HG03159 (cell line): Measurements from ENCODE around the gene TOMM40L.

ENCODE experiments used
- ATAC-seq: cut with Tn5 transposase; IDR thresholded peaks from one replicate; pipeline ENCODE4 v1.9.1; 2021; ENCODE audit warnings: mild to moderate bottlenecking, moderate library complexity; ENCODE audit not compliant: unreplicated experiment

TOMM40L gene

DNA sequence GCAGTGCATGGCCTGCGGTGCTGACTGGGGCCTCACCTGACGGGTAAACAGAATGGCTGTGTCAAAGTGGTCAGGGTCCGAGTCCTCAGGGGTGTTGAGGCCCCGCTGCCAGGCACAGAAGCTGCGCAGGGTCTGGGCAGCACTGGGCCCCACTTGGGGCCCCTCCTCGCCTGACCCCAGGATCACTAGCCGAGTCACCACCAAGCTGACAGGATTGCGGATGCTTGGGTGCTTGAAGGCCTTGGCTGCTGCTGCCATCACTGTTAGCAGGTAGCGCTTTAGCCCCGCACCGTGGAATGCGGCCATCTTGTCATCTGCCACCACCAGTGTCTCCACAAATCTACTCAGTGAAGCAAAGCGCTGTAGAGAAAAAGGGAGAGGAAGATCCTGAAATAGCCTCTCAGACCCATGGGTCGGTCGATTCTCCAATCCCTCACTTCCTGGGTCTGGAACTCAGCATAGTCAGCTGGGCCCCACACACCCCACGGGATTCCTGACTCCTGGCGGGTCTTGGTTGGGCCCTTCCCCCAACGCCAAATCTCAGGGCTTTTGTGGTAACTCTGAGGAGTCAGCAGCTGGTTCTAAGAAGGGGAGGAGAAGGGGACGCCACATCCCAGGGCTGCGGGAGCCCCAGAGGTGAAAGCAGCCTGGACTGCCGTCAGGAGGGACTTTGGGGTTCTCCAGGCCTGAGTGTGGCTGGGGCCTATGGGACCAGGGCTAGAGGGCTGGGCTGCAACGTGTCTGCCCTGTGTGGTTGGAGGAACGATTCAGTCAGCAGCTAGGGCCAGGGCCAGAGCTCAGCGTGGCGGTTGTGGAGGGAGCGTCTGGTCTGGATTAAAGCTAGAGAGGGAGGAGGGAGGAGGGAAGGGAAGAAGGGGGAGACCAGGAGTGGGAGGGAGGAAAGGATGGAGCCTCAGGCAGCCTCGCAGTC, 29.1 kb upstream of the TOMM40L start:
- ATAC-seq = no peak

DNA sequence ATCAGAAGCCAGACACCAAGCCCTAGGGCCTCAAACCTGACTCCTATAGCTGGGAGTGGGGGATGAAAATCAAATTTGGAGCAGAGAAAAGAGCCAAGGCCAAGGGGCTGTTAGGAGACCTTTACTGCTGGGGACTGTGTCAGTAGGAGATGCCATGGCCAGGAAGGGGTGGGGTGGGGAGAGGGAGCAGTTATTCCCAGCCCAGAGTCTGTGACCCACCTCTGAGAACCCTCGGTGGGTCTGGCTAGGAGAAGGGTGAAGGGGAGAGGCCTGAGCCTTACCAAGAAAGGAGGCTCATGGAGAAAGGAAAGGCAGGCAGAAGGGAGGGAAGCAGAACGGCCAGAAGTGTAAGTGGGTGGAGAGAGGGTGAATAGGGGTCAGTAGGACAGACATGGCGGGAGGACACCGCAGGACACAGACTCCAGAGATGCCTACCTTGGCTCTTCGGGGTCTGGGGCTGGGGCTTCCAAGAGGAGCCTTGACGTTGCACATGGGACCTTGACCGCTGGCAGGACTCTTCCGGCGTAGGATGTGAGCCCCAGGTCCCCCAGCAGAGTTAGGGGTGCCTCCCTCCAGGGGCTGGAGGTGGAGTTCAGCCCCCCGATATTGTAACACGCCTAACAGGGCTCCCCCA, 28.2 kb upstream of the TOMM40L start:
- ATAC-seq = no peak

DNA sequence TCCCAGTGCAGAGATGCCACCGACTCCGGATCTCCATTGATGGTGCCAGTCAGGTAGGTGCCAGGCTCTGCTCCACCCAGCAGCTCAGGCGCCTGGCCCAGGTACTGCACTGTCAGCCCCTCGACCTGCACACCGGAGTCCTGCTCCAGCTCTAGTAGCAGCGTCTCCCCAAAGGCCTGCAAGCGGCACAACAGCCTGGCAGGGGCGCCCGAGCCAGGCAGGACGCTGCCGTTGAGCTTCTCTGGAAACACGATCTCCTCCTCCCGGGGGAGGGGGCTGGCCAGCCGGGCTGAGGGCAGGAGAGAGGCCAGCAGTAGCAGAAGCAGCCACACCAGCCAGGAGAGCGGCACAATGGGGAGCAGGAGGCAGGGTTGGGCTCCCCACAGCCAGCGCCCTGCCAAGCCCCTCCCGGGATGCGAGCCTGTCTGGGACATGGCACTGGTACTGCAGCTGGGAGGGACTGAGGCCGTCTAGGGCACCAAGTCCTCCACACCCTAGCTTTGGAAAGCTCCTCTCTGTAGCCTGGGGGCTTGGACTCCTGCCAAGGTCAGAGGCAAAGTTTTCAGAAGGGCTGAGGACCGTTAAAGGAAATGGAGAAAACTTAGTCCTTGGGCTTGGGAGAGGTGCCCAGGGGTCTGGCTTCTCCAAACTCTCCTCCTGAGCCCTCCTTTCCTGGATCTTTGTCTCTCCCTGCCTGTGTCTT, 27.5 kb upstream of the TOMM40L start:
- no peak for ATAC-seq

DNA sequence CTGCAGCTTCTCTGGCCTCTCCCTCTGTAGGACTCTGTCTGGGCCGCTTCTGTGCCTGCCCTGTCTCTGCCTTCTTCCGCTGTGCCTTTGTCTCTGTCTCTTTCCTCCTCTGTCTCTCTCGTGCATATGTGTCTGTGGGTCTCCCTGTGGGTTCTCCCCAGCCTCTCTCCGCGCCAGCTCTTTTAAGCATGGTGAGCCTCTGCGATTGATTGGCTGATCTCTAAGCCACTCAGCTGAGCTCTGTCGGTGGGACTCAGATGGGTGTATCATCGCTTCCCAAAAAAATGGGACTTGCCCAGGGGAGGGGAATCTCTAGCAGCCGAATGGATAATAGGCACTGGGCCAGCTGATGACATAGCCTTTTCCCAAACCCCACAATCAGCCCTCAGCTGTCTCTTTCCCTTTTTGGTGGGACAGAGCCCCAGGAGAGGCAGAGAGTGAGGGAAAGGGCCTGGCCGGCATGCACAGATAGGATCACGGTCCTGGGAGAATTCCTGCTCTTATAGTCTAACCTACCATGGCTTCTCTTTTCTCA, 26.9 kb upstream of the TOMM40L start, which contains the start of gene ADAMTS4:
Gene ADAMTS4 (minus strand): TSS at position 158 of the 535 bp plus-strand sequence. CDS start 427 bp downstream, outside the sequence.
- ATAC-seq = no peak

DNA sequence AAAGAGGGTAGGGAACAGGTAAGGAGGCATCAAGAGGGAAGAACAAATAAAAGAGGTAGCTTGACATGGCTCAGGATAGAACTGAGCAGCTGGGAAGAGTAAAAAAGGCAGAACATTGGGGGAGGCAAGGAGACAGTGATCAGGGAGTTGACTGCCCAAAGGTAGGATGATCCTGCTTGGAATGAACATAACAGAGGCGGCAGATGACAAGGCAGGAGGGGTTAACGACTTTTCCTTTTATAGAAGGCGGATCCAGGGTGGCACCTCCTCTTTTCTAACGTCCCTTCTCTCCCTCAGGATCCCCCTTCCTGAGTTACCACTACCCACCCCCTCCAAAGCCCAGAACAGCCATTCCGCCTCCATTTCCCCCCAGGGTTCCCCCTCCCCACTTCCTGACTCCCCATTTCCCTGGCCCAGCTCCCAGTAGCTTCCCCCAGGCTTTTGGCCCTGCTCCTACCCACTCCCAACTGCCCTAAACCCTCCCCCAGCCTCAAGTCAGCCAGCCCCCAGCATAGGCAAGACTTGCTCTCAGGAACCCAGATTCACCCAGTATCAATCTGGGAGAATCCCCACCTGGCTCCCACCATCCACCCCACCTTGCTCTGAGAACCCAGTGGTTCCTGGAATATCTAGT, 26.2 kb upstream of the TOMM40L start:
- ATAC-seq = no peak

DNA sequence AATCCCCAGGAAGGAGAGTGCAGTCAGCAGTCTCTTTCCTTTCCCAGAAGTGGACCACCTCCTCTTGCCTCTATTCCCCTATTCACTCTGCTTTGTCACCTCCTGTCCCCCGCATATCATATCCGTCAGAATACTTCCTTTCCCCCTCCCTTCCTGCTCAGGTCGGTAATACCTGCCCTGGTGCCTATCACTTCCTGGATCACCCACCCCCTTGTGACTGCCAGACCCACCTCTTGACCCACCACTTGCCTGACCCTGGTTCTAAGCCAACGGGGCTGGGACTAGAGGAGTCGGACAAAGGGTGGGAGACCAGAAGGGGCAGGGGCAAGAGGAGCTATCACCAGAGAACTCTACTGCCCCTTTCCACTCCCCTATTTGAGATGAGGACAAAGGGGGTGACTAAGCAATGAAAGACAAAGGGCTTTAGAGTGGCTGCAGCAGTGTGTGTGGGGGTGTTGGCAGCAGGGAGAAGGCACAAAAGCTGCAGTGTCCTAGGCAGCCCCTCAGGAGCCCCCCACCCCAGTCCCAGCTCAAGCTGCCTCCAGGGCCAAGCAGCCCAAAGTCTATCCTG, 25.4 kb upstream of the TOMM40L start:
- ATAC-seq = no peak

DNA sequence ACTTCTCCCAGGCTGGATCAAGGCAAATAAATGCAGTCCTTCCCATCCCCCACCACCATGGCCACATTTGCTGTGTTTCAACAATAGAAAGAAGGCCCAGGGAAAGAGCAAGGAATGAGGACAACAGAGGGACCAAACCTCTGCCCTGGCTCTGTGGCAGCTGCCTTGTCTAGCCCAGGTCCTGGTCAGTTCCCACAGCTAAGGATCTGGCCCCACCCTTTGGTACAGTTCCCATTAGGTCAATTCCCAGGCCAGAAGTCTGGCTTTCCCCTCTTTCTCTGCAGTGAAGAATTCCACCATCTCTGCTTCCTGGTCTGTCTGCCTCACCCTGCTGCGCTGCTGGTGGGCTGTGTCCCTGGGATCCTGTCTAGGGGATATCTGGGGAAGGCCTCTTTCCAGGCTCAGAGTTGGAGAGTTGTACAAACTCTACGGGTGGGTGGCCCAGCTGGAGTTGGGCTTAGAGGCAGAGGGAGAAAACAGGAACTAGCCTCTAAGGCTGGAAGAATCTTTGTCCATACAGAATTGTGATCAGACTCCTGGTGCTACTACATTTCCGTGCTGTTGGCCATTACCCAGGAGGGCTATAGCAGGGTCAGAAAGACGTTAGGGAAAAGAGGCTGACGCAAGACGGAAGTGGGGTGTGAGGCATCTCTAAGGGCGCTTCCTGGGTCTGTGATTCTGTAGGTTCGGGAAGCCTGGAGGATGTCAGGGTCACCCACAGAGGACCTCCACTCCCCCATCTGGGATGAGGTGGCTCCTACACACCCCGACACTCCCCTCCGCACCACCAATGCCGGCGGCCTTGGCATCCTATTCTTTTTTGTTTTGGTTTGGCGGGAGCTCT, 24.6 kb upstream of the TOMM40L start:
- ATAC-seq = peak; percentile 9

DNA sequence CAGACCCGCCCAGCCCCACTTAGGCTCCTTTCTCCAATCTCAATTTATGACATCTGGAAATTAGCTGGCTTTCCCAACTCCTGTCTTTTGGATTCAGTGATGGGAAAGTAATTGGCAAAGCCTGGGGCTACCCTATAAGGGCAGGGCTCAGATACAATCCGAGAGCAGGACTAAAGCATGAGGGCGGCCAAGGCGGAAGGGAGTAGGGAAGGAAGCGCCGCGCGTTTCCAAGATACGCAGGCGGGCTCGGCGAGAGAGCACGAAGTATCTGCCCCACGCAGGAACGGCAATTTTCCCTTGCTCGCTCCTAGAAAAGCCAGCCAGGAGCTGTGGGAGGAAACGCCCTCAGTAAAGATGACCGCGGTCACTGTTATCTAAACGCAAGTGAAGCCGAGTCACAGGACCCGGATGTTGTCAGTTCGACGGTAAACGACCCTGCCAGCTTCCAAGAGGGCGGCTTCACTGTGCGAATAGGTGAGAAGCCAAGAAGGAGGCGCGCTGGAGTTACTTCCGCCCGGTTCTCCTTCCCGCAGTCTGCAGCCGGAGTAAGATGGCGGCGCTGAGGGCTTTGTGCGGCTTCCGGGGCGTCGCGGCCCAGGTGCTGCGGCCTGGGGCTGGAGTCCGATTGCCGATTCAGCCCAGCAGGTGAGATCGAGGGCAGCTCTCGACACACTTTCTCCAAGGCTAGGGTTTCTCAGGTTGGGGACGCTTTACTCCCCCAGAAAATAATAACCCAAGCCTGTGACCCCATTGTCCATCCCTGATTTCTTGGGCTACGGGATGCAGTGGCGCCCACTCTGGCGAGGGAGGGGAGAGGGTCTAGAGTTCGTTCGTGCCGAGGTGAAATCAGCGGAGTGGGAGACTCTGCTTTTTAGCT, 23.8 kb upstream of the TOMM40L start, which contains the start of gene NDUFS2:
Gene NDUFS2 (plus strand): TSS at position 532 of the 877 bp plus-strand sequence. CDS start 19 bp downstream, at position 551.
- ATAC-seq = peak; percentile 94

DNA sequence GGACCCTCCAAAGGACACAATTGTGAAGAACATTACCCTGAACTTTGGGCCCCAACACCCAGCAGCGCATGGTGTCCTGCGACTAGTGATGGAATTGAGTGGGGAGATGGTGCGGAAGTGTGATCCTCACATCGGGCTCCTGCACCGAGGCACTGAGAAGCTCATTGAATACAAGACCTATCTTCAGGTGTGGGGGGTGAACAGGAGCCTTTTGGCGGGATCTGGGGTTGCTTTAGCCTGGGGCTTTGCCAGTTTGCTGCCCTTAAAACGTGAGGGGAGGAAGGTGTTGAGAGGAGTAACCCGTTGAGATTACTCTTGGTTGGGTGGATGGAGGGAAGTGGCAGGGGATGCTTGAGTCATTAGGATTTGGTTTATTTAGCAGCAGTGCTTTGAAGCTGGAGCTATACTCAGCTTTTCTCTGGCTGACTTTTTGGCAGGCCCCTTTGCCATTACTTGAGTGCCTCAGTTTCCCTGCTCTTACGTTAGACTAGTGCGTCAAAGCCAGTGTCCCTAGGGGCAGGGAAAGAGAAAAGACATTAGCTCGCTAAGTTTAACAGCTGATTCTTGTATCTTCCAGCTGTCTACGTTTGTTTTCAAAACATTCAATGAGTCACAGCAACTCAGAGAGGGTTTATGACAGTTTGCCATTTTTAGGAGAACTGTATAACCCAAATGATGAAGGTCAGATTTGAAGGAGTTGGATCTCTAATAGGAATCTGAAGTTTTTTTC, 19.3 kb upstream of the TOMM40L start:
- ATAC-seq = no peak

DNA sequence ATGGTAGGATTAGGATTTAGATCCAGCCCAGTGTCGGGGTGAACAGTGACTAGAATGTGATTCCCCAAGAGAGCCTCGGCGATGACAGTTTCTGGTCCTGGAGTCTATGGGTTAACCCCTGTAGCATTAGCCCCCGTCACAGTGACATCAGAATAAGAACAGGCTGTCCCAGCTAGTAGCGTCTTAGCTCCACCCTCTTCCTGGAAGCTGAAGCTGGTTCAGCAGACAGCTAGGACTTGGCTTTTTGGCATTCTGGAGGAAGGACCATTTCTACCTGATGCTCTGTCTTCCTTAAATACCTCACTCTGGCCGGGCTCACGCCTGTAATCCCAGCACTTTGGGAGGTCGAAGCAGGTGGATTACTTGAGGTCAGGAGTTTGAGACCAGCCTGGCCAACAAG, 18.7 kb upstream of the TOMM40L start:
- no peak for ATAC-seq

DNA sequence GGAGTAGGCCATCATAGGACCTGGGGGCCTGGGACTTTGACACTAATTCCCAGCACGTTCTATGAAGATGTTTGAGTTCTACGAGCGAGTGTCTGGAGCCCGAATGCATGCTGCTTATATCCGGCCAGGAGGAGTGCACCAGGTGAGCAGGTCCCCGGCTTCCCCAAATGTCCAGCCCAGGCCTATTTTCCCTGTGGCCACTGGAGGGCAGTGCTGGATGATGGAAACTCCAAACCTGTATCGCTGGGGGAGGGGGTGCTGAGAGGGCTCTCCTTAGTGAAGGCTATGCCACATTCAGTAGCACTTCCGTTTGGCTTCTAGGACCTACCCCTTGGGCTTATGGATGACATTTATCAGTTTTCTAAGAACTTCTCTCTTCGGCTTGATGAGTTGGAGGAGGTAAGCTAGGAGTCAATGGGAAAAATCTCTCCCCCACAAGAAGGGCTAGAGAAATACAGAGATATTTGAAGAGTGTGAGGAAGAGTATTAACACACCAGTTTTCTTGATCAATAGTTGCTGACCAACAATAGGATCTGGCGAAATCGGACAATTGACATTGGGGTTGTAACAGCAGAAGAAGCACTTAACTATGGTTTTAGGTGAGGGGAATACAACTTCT, 16.0 kb upstream of the TOMM40L start:
- peak; percentile 63 for ATAC-seq

DNA sequence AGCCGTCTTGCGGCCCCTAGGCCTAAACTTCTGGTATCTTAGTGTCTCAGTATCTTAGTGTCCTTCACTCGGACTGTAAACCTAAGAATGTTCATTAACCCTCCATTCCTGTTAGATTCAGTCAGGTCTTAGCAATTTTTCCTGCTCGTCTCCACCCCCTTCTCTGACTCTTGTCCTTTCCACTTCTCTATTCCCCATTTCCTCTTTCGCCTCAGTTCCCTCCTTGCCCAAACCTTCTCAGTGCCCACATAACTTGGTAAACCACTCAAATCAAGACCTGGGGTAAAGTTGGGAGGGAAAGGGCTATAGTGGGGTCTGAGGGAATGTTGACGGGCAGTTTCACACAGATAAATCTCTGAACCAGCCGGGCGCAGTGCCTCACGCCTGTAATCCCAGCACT, 11.5 kb upstream of the TOMM40L start:
- no peak for ATAC-seq

DNA sequence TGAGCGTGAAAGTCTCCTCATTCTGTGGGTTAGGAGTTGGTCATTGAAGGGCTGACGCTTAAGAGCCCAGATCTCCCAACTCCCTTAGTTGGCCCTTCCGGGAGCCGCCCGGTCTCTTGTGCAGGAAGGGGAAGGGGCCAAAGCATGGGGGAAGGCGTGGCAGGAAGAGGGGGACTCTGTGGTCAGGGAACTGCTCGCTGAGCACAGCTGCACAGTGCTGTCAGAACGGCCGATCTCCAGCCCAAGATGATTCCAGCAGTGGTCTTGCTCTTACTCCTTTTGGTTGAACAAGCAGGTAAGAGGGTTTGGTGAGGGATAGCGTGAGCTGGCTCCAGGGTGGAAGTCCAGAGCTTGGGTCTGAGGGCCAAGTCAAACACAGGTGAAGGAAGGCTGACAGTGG, 10.8 kb upstream of the TOMM40L start, which contains the start of gene FCER1G:
Gene FCER1G (plus strand): TSS at position 220 of the 400 bp plus-strand sequence. CDS start 27 bp downstream, at position 247.
- ATAC-seq = no peak

DNA sequence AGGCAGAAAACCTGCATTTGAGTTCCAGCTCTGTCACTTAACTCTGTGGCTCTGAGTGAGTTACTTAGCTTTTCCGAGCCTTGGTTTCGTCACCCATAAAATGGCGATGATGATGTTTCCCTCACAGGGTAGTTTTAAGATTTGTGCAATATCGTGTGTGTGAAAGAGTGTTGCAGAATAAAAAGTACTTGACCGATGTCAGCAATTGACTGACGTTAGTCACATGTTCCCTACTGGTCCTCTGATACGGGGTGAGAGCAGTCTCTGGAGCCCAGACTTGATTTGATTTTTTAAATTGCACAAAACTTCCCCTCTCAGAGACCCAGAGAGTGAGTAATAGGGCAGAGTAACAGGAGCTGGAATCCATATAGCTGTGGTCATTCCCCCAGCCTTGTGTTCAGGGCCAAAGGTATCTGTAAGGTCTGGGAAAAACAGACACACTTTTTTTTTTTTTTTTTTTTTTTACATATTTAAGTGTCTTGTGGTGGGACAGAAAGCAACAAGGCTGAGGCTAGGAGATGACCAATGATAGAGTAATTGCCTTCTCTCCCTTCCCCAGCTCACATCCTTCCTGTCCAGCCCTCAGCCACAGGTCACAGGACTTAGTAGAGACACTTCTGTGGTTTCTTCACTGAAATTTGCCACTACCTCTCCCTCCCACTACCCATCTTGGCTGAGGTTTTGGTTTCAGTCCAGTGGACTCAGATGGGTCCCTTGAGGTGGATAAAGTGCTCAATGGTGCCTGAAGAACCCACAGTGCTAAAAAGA, 8.7 kb upstream of the TOMM40L start:
- ATAC-seq = peak; percentile 82

DNA sequence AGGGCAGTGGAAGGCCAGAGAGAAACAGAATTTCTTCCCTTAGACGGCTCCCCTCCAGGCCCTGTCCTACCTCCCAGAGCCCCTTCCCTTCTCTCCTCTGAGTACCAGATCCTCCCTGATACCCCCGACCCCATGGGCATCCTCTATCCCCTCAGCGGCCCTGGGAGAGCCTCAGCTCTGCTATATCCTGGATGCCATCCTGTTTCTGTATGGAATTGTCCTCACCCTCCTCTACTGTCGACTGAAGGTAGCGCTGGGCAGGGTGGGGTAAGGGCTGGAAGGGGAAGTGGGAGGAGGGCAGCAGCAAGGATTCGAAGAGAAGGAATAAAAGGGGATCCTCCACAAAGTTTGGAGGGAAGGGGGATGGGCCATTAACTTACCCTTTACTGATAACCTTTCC, 8.0 kb upstream of the TOMM40L start:
- no peak for ATAC-seq

DNA sequence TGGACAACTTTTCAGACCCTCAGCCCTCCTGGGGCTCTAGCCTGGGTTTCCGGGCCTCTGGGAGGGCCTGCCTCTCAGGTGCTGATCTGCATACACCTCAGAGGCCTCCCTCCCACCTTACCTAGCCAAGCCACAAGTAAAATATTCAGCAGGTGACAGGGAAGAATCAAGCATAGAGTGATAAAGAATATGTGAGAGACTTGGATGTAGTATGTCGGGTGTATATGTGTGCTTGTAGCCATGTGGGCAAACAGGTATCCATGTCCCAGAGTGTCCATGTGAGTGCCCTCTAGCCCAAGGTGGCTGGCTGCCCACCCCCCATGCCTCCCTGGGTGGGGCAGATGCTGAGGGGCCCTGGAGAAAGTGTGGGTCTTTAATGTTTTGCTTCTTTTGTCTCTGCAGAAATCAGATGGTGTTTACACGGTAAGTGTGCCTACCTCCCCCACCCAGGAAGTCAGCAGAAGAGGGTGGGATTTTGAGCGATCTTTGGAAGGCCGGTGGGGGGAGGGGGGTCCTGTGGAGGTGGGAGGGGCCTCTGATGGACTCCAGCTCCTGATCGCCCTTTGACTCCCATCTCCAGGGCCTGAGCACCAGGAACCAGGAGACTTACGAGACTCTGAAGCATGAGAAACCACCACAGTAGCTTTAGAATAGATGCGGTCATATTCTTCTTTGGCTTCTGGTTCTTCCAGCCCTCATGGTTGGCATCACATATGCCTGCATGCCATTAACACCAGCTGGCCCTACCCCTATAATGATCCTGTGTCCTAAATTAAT, 7.4 kb upstream of the TOMM40L start:
- no peak for ATAC-seq
